Suprapubic skin (tissue), 4 donors: ENCODE measurements around the gene ERICH3. TPM values are rescaled to one million over a fixed set of nuclear protein-coding genes. Genes with fewer than 3 reads are reported as not detected.

Source experiments
- DNase-seq, 2 donors: peaks; one replicate each; pipeline ENCODE4 v3.0.0-alpha.2; 2019; ENCODE audit warnings: low spot score in 2 of 2
- H3K27ac ChIP-seq: fragments of 200-600 bp; sonication (generic); one replicate; pipeline ENCODE4 v1.5.1; 2019
- H3K27me3 ChIP-seq: fragments of 200-600 bp; sonication (generic); one replicate; pipeline ENCODE4 v1.5.1; 2019
- H3K36me3 ChIP-seq: fragments of 200-600 bp; sonication (generic); one replicate; pipeline ENCODE4 v1.5.1; 2019
- H3K4me1 ChIP-seq: fragments of 200-600 bp; sonication (generic); one replicate; pipeline ENCODE4 v1.5.1; 2019
- H3K4me3 ChIP-seq: fragments of 200-600 bp; sonication (generic); one replicate; pipeline ENCODE4 v1.5.1; 2019; ENCODE audit warnings: mild to moderate bottlenecking
- H3K9me3 ChIP-seq: fragments of 200-600 bp; sonication (generic); one replicate; pipeline ENCODE4 v1.5.1; 2019
- CTCF ChIP-seq, 2 donors: fragments of 200-600 bp in 1 of 2; fragments of 450-650 bp in 1 of 2; sonication (generic) in 1 of 2; IDR thresholded peaks; one replicate each; pipeline ENCODE4 v1.5.1; 2016 to 2019; ENCODE audit warnings: antibody characterized with exemption in 2 of 2, mild to moderate bottlenecking in 1 of 2, moderate library complexity in 1 of 2
- EP300 ChIP-seq: sonication (generic); formaldehyde crosslinking; IDR thresholded peaks from one replicate; pipeline ENCODE4 v1.6.1; 2017; ENCODE audit warnings: antibody characterized with exemption
- POLR2A ChIP-seq, 2 donors: fragments of 450-650 bp; IDR thresholded peaks; one replicate each; pipeline ENCODE4 v1.6.1; 2017; ENCODE audit warnings: antibody characterized with exemption in 2 of 2, mild to moderate bottlenecking in 2 of 2, moderate library complexity in 2 of 2
- POLR2AphosphoS5 ChIP-seq, 3 donors: sonication (generic); formaldehyde crosslinking; IDR thresholded peaks; one replicate each; pipeline ENCODE4 v1.6.1; 2017; ENCODE audit warnings: antibody characterized with exemption in 3 of 3
- WGBS: methylation state at CpG from one replicate; pipeline ENCODE4 v1.1.5; 2018; 5-methylcytosine and 5-hydroxymethylcytosine counted together
- total RNA-seq, 4 donors: library from RNA; depleted of rRNA; stranded (reverse); fragments of >200 nt; gene quantifications; one replicate each; pipeline ENCODE4 v1.1.0, GENCODE V29; 2016

The ERICH3 gene
- total RNA-seq, 4 donors from 2014 or later, result not detected

- Histone ChIP-seq H3K4me3 (no peak overlapping the region), H3K9me3 (no peaks in the 10 kb centered on the region), H3K36me3 (no peaks in the 10 kb centered on the region), H3K4me1 (no peaks in the 10 kb centered on the region), H3K27me3 (no peaks in the 10 kb centered on the region), H3K27ac (no peak overlapping the region)
- 70% methylated on average over 2 of the region's 2 CpGs for WGBS
- TF ChIP-seq POLR2A (IDR thresholded peaks at IDR 0.05) (no peak), EP300 (no peak), CTCF (IDR thresholded peaks at IDR 0.05) (no peak)
- DNase-seq, result no peak
Observed at GRCh38 chr1:74526708-74527107, 146.9 kb downstream of the ERICH3 start.

GRCh38 chr1:74523873-74524480 lies 149.6 kb downstream of the ERICH3 start:
- TF ChIP-seq EP300, result no peak
- TF ChIP-seq POLR2A (IDR thresholded peaks at IDR 0.05), result no peak
- no peak for TF ChIP-seq CTCF (IDR thresholded peaks at IDR 0.05)
- TF ChIP-seq POLR2AphosphoS5 (IDR thresholded peaks at IDR 0.05), result no peak
- Histone ChIP-seq H3K4me1 (no peaks in the 10 kb centered on the region), H3K27ac (no peak overlapping the region), H3K4me3 (no peak overlapping the region), H3K36me3 (no peaks in the 10 kb centered on the region), H3K27me3 (no peaks in the 10 kb centered on the region), H3K9me3 (no peaks in the 10 kb centered on the region)
- 82% methylated on average over 2 of the region's 2 CpGs for WGBS
- no peak for DNase-seq

- Histone ChIP-seq H3K27me3 (no peaks in the 10 kb centered on the region), H3K36me3 (no peaks in the 10 kb centered on the region), H3K4me3 (no peak overlapping the region), H3K27ac (no peak overlapping the region), H3K9me3 (no peaks in the 10 kb centered on the region), H3K4me1 (no peaks in the 10 kb centered on the region)
- no peak for TF ChIP-seq POLR2A (IDR thresholded peaks at IDR 0.05)
- TF ChIP-seq POLR2AphosphoS5 (IDR thresholded peaks at IDR 0.05), result no peak
- TF ChIP-seq CTCF (IDR thresholded peaks at IDR 0.05), result no peak
- no peak for TF ChIP-seq EP300
- 25% methylated on average over 4 of the region's 4 CpGs for WGBS
- DNase-seq, result no peak
Observed at GRCh38 chr1:74522148-74522547, 151.4 kb downstream of the ERICH3 start.

Other genes with a start within 250 kb of the ERICH3 start
- not detected for gene LRRC53, start 161.2 kb downstream of the ERICH3 start, total RNA-seq
- 10 to 100 TPM; 18.7 to 39.1 (median 27.3) TPM for gene CRYZ, start 59.3 kb upstream of the ERICH3 start, total RNA-seq
- gene TYW3, start 59.4 kb upstream of the ERICH3 start, total RNA-seq, result 10 to 100 TPM in 2 of 4 donors, 1 to 10 TPM in 2; 7.4 to 15.8 (median 11.0) TPM